ENCODE data around the gene MLLT10. TPM values are rescaled to one million over a fixed set of nuclear protein-coding genes. Genes with fewer than 3 reads are reported as not detected.

Gene MLLT10
- total and polyA plus RNA-seq, 10 of the 15 experiments (the other 5 are each of a cell fraction or from before 2014, with no cell fraction given), result 8.7 to 61.1 (median 28.5) TPM

GRCh38 chr10:21740989-21741388, 207.0 kb downstream of the MLLT10 start:
- RAD21 ChIA-PET (ENCODE audit: unreplicated experiment), result no interaction called here
- H4K20me1 ChIP-seq (ENCODE audit: control insufficient read depth, insufficient read depth), result no peaks in the 10 kb centered on the region
- WGBS (ENCODE audit: insufficient coverage, insufficient replicate concordance, low lambda C conversion rate, missing lambda C conversion rate), result 97% methylated on average over 4 of the region's 4 CpGs
- POLR2A ChIA-PET, result no interaction called here
- DNase-seq (ENCODE audit: low read depth, low spot score) (no peak), FAIRE-seq (no peak), ATAC-seq (no peak)
- in situ Hi-C loops (cut with MboI) (loop anchor here (25.0 kb wide), 1 partner anchor 879 kb away; no protein-coding TSS in a partner anchor), intact Hi-C loops (cut with micrococcal nuclease; ENCODE audit: unreplicated experiment) (no loop called here)
- H3K9me3 ChIP-seq (replicated peaks; ENCODE audit: control insufficient read depth, insufficient read depth, low read length), result no peaks in the 10 kb centered on the region
- no peaks in the 10 kb centered on the region for H3K27me3 ChIP-seq (replicated peaks in 1 of 2; ENCODE audit: control insufficient read depth in 2 of 2, insufficient read depth in 2 of 2, low read length in 1 of 2)
- H3K4me2 ChIP-seq (ENCODE audit: control insufficient read depth, insufficient read depth), result no peak overlapping the region
- H3K36me3 ChIP-seq (ENCODE audit: control insufficient read depth in 2 of 2, insufficient read depth in 2 of 2, low read length in 1 of 2), result peaks cover 9 to 11% of the 10 kb centered on the region in 2 experiments
- H3K4me3 ChIP-seq, result no peak overlapping the region
- no peaks in the 10 kb centered on the region for H3K79me2 ChIP-seq (ENCODE audit: control insufficient read depth, insufficient read depth, low read length)
- no peaks in the 10 kb centered on the region for H3K4me1 ChIP-seq (ENCODE audit: control insufficient read depth, insufficient read depth, low read length)
- CTCF ChIA-PET, result interaction anchor here (1.4 kb wide), 1 partner anchor 16 kb away, joined by 4 read pairs; no protein-coding TSS in a partner anchor
- no peak overlapping the region for H2AFZ ChIP-seq (ENCODE audit: control insufficient read depth, low read depth, low read length)
- SMC1A ChIA-PET (ENCODE audit: uncharacterized antibody, unreplicated experiment), result interaction anchor here (0.5 to 0.9 kb wide), 2 partner anchors 192 to 442 kb away, joined by 3 read pairs; no protein-coding TSS in a partner anchor
- H3K27ac ChIP-seq (ENCODE audit: control insufficient read depth, insufficient read depth), result no peak overlapping the region
- TF ChIP-seq SIX5 (IDR thresholded peaks at IDR 0.05; ENCODE audit: low read depth, low read length, severe bottlenecking) (no peak), MEF2A (IDR thresholded peaks at IDR 0.05; ENCODE audit: insufficient read depth, low read depth, low read length) (no peak), TAF1 (IDR thresholded peaks at IDR 0.05; ENCODE audit: borderline replicate concordance, low read depth, low read length) (no peak), CUX1 (IDR thresholded peaks at IDR 0.05; ENCODE audit: insufficient replicate concordance, low read depth, low read length) (no peak), POLR2A (IDR thresholded peaks at IDR 0.05; ENCODE audit: low read depth, low read length) (no peak), RCOR1 (conservative IDR thresholded peaks at IDR 0.05; ENCODE audit: low read depth, low read length) (no peak), CBFB (IDR thresholded peaks at IDR 0.05; ENCODE audit: low read depth) (no peak), KAT2A (conservative IDR thresholded peaks at IDR 0.05; ENCODE audit: control insufficient read depth, low read depth, low read length) (no peak), ESRRA (IDR thresholded peaks at IDR 0.05; ENCODE audit: low read length) (no peak), ZBED1 (IDR thresholded peaks at IDR 0.05; ENCODE audit: borderline replicate concordance) (no peak)
- H3K9ac ChIP-seq (ENCODE audit: control insufficient read depth, insufficient read depth, low read length), result no peak overlapping the region
- BruUV-seq (replicated peaks), result no TSS peak

Data from GM12878 (cell line).